ENCODE results near the gene CPLX3.

CPLX3 gene

GRCh38 chr15:74802290-74802689 is 24.1 kb upstream of the CPLX3 start:
- no peak for DNase-seq (ENCODE audit: low read depth)

GRCh38 chr15:74802862-74803447 is 23.5 kb upstream of the CPLX3 start:
- DNase-seq (ENCODE audit: low read depth): no peak

- no peak for DNase-seq (ENCODE audit: low read depth)
Observed at GRCh38 chr15:74804935-74805334, 21.5 kb upstream of the CPLX3 start.

GRCh38 chr15:74807282-74807681 is 19.1 kb upstream of the CPLX3 start:
- DNase-seq (ENCODE audit: low read depth): no peak

GRCh38 chr15:74808078-74808839 is 18.2 kb upstream of the CPLX3 start:
- DNase-seq (ENCODE audit: low read depth): no peak

- no peak for DNase-seq (ENCODE audit: low read depth)
Observed at GRCh38 chr15:74808840-74809229, 17.6 kb upstream of the CPLX3 start.

DNA sequence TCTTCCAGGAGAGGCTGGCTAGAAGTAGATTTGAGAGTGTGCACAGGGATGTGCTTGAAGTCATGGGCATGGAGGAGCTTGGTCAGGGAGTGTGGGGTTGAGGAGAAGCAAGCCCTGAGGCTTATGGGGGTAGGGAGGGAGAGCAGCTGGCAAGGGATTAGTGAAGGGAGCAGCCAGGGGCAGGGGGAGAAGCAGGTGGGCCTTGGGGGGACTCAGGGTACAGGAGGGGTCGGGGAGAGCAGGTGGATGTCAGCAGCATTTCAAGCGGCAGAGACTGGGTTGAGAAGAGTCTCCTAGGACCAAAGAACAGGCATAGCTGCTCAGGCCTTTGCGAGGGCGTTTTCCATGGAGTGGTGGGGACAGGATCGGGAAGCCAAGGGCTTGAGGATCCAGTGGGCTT is 17.2 kb upstream of the CPLX3 start:
- DNase-seq (ENCODE audit: low read depth): no peak

- DNase-seq (ENCODE audit: low read depth): no peak
Observed at GRCh38 chr15:74809956-74810355, 16.5 kb upstream of the CPLX3 start.

DNA sequence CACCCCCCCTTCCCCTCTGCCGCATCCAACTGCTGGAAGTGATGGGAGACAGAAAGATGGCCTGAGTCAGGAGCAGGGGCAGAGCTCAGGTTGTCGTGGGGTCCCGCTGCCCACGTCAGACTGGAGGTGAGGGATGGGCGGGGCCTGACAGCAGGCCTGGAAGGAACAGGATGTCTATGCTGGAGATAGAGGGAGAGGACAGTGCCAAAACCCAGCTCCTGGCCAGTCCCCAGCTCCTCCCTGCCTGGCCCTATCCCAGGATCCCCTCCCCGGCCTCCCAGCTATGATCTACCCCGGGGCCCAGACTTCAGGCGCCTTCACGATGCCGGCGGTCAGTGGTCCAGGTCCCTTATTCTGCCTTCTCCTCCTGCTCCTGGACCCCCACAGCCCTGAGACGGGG is 13.9 kb upstream of the CPLX3 start, which contains the start of gene LMAN1L:
Gene LMAN1L, plus strand, starts transcription at position 303 of the 400 bp plus-strand sequence. Its CDS starts 20 bp downstream, at position 323.
- no peak for DNase-seq (ENCODE audit: low read depth)

DNA sequence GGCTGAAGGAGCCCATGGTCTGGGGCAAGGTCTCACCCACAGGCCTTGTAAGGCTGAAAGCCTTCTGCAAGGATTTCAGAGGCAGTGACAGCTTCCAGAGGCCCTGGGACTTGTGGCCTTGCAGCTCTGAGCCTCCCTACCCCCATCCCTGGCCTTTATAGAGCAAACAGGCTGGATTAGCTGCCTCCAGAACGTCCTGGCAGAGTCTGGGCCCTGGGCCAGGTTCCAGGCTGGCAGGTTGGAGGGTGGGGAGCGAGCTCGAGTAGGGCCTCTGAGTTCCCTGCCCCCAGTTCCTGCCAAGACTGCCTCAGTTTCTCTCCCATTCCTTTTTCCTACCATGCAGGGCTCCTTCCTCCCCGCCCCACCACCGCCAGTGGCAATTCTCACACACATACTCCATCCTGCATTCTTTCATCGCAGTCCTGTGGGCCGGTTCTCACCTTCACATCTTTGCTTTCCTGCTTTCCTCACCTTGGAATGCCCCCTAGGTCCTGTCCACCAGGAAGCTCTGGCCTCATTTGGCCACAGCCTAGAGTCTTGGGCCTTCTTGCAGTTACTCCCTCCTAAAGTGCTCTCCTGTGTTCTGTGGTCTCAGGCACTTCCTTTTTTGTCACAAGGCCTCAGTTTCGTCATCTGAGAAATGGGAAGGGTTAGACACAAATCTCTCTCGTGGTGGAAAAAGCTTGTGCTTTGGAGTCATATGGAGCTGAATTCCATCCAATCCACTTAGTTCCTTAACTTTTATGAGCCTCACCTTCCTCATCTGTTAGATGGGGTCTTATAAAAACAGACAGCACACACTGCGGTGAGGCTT is 11.1 kb upstream of the CPLX3 start:
- no peak for DNase-seq (ENCODE audit: low read depth)

- DNase-seq (ENCODE audit: low read depth): no peak
Observed at GRCh38 chr15:74815961-74816360, 10.5 kb upstream of the CPLX3 start.

DNA sequence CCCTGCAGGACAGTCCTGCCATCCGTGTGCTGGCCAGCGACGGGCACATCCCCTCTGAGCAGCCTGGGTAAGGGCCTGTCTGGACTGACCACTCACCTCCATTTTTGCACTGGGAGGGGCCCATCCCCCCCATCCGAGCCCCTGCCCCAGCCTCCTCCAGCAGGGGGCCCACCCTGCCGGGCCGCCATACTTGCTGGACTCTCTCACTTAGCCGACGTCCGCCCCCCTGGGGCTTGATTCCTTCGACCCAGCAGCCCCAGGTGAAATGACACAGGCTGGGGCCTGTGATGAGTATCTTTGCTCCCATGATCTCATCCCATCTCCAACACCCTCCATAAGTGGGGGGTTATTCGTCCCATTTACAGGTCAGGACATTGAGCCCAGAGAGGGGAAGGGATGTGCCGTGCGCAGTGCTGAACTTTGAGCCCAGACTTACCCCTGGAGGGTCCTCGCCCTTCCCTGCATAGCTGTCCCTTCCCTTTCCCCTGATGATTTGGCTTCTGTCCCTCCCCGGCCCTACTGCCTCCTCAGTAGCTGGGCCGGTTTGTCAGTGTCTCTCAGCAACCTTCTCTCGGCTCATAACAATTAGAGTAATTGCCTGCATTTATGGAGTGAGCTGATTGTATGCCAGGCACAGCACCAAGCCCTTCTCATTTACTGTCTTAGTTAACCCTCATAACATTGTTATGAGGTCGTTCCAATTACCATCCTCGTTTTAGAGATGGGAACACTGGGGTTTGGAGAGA is 9.6 kb upstream of the CPLX3 start:
- DNase-seq (ENCODE audit: low read depth): no peak

GRCh38 chr15:74817370-74817737 is 9.1 kb upstream of the CPLX3 start:
- DNase-seq (ENCODE audit: low read depth): no peak

DNA sequence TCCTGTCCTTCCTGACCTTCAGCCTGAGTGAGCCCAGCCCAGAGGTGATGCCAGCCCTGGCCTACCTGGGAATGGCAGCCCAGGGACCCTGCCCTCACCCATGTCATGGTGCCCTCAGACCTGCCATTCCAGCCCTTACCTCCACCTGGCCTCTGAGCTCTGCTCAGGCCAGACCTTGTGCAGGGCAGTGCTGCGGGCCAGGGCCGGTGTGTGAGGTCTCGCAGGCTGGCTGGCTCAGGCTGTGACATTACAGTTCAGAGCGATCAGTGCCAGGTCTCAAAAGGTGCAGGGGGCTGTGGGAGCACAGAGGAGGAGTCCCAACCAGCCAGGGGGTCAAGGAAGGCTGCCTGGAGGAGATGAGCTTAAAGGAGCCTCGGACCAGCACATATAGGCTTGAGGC is 6.4 kb upstream of the CPLX3 start:
- DNase-seq (ENCODE audit: low read depth): no peak

DNA sequence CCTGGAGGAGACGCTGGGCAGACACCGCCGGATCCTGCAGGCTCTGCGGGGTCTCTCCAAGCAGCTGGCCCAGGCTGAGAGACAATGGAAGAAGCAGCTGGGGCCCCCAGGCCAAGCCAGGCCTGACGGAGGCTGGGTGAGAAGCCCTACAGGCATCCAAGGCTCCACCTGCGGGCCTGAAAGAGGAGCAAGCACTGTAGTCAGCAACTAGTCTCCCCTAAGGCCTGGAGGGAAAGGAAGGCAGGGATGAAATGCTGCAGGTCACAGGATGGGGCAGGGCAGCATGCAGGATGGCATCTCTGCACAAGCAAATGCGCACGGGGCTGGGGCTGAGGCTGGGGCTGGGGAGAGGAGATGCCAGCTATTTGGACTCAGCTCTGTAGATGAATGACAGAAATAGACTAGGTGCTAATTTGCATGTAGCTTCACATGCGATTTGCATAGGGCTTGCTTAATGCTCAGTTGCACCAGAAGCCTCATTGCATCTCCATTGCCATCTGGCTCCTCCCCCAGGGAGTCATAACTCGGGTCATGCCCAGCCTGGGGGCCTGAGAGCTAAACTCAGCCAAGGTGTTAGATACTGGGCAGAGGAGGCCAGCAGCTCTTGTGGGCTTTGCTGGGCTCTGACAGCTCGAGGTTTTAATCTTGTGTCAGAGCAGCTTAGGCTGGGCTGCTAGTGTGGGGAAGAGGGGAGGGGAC is 5.2 kb upstream of the CPLX3 start:
- DNase-seq (ENCODE audit: low read depth): no peak

DNA sequence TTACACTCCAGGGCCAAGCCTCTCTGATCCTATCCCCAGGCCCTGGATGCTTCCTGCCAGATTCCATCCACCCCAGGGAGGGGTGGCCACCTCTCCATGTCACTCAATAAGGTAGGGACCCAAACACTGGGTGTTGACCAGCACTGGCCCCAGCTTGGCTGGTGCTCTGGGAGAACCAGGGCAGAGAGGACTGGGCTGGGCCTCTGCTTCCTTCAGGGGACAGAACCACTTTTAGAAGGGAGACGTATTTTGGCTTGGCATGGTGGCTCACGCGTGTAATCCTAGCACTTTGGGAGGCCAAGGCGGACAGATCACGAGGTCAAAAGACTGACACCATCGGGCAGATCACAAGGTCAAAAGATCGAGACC is 4.7 kb upstream of the CPLX3 start:
- DNase-seq (ENCODE audit: low read depth): no peak

DNA sequence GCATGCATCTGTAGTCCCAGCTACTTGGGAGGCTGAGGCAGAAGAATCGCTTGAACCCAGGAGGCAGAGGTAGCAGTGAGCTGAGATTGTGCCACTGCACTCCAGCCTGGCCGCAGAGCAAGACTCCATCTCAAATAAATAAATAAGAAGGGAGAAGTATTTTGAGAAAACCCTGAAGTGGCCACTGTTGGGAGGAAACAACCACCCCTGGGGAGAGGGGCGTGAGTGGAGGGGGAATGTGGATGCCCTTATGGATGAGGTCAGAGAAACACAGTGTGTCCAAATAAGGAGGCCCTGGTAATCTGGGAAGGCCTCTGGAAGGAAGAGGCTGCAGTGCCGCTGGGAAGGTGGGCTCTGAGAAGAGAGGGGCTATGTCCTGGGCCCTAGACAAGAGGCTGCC is 4.2 kb upstream of the CPLX3 start:
- DNase-seq (ENCODE audit: low read depth): no peak

DNA sequence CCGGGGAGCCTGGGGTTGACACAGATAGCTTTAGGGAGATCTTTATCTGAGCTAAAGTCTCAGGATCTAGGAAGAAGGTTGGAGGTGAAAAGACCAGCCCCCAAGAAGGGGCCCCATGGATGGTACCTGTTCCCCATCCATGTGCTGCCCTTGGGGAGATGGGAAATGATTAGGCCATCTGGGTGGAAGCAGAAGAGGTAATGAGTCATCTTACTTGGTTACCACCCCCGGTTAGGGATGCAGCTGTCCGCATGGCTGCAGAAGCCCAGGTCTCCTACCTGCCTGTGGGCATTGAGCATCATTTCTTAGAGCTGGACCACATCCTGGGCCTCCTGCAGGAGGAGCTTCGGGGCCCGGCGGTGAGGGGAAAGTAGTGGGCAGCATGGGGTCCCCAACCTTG is 3.1 kb upstream of the CPLX3 start:
- no peak for DNase-seq (ENCODE audit: low read depth)

GRCh38 chr15:74824976-74825375 is 1.5 kb upstream of the CPLX3 start:
- no peak for DNase-seq (ENCODE audit: low read depth)

- DNase-seq (ENCODE audit: low read depth): no peak
Observed at GRCh38 chr15:74825866-74826265, 561 bp upstream of the CPLX3 start.

DNA sequence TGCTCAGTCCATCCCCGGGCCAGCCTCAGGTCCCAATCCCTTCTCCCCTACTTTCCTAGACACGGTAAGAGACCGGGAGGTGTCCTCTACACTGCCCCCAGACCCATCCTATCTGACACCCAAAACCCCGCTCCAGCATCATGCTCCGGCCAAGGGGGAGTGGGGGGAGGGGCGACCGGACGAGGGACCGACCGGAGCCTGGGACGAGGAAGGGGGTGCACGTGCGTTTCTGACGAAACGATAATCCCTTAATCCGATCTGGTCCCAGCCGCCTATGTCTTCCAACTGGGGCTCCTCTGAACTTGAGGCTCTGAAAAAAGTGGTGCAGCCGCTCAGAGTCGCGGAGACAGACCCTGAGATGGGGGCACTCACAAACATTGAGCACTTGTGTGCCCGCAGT is 494 bp downstream of the CPLX3 start:
- no peak for DNase-seq (ENCODE audit: low read depth)

DNA sequence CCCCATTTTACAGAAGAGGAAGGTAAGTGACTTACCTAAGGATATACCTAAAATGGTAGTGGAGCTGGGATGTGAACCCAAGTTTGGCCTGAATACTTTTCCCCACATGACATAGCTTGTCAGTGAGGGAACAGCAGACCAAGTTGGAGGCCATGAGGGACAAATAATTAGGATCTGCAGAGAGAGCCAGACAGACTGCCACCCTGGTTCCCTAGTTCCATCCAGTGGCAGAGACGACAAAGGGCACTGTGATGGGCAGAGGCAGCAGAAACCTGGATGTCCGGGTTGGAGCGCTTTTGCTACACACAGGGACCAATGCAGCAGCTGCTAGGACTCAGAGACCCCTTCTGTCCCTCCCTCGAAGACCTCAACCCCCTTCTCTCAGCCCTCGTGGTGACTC is 1.2 kb downstream of the CPLX3 start:
- DNase-seq (ENCODE audit: low read depth): no peak

All from activated T-helper 1 cell treated with Interleukin-2 at 50 U/mL for 16 hours (primary cell).